ENCODE data around the gene SDK1.

Gene SDK1

DNA sequence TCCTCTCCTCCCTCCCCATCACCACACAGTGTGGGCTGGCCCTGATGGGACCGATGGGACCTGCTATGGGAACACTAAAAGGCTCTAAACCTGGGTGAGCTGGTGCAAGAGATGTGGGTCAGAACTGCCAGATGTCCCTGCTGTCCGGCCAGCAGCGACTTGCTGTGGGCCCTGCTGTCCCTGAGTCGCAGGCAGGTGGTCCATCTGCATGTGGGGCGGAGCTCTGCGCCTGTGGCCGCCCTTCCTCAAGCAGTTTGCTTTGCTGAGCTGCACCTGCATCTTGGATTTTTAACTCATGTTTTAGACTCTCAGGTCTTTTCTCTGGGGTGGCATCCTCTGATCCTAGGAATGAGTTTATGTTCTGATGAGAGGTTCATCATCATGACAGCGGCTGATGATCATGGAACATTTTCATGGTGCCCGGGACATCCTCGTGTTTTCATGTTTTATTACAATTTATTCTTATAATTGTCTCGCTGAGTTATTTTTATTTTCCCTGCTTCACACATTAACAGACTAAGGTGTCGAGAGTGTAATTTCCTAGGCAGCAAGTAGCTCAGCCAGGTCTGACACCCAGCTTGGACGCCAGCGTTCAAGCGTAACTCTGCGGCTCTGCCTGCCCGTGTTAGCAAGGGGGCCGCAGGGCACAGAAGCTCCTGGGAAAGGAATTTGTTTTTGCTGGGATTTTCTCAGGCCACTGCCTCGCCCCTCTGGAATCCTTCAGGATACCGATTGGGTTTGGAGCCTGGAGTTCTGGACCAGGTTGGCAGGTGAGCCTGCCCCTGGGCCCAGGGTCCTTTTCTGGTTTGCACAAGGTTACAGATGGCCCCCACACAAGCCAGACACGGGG lies 765.8 kb downstream of the SDK1 start:
- ATAC-seq = no peak

GRCh38 chr7:4067476-4067760 lies 766.4 kb downstream of the SDK1 start:
- no peak for ATAC-seq

GRCh38 chr7:4067874-4068273 lies 766.8 kb downstream of the SDK1 start:
- ATAC-seq = no peak

GRCh38 chr7:4068286-4068685 lies 767.2 kb downstream of the SDK1 start:
- no peak for ATAC-seq

GRCh38 chr7:4069268-4070095 lies 768.4 kb downstream of the SDK1 start:
- ATAC-seq = no peak

- ATAC-seq = no peak
These were observed 769.2 kb downstream of the SDK1 start for GRCh38 chr7:4070214-4070613.

DNA sequence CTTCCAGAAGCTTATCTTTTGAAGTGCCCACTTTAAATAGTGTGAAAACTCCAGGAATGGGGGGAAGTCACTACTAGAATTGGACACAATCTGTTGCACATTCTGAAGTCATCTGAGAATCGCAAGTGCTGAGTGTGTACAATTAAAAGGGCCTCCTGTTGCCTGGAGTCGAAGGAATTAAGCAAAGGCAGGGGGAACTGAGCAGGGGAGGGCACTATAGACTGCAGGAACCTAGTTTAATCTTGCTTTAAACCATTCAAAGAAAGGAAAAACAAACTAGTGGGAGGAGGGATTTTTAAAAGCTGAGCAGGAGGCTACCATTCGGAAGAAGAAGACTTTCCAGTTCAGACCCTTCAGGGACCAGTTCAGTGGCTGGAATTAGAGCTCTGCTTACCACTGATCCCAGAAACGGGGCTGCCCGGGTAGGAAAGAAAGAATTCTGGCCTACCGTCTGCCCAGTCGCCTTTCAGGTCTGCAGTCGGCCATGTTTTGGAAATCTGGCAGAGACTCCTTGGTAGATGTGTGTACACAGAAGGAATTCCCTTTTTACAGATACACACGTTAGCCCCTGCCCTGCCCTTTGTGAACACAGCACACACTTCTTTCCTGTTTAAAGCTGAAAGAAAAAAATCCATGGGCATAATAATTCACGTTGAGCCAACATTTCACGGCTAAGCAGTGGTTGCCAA lies 770.5 kb downstream of the SDK1 start:
- ATAC-seq = no peak

GRCh38 chr7:4072161-4072925 lies 771.3 kb downstream of the SDK1 start:
- no peak for ATAC-seq

GRCh38 chr7:4073052-4073451 lies 772.0 kb downstream of the SDK1 start:
- no peak for ATAC-seq

- no peak for ATAC-seq
These were observed 772.7 kb downstream of the SDK1 start for GRCh38 chr7:4073750-4074149.

- ATAC-seq = no peak
These were observed 773.4 kb downstream of the SDK1 start for GRCh38 chr7:4074407-4074806.

DNA sequence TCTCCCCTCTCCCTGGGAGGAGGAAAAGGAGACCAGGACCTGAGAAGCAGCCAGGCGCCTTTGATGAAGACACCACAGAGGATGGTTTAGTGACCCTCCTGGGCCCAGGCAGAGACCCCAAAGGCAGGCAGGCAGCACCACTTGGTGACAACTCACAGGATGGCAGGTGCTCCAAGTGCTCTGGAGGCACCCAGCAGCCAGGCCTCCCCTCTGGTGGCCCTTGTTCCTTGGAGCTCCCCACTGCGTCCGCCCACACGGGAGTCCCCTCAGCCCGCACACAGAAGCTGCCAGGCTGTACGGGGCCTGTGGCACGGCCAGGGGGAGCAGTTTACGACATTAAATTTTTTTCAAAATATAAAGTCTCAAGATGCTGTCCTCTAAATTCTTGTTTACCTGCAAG lies 773.9 kb downstream of the SDK1 start:
- ATAC-seq = no peak

- no peak for ATAC-seq
These were observed 775.7 kb downstream of the SDK1 start for GRCh38 chr7:4076701-4077294.

GRCh38 chr7:4077980-4078379 lies 776.9 kb downstream of the SDK1 start:
- no peak for ATAC-seq

- no peak for ATAC-seq
These were observed 777.5 kb downstream of the SDK1 start for GRCh38 chr7:4078580-4078979.

DNA sequence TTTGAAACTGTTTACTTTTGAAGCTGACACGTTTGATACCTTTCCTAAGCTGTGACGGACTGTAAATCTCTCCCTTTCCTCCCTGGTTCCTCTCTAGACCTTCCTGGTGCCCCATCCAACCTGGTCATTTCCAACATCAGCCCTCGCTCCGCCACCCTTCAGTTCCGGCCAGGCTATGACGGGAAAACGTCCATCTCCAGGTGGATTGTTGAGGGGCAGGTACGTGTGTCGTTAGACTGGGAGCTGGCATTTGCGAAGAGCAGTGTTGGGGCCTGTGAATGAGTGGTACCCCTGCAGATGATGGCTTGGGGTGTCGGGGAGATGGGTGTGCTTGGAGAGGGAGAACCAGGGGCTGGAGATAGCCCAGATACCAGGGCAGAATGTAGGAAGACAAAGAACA lies 778.3 kb downstream of the SDK1 start:
- ATAC-seq = no peak

- no peak for ATAC-seq
These were observed 778.9 kb downstream of the SDK1 start for GRCh38 chr7:4079956-4080355.

- ATAC-seq = no peak
These were observed 779.9 kb downstream of the SDK1 start for GRCh38 chr7:4080954-4081353.

- ATAC-seq = no peak
These were observed 782.5 kb downstream of the SDK1 start for GRCh38 chr7:4083513-4083912.

- no peak for ATAC-seq
These were observed 783.2 kb downstream of the SDK1 start for GRCh38 chr7:4084271-4084670.

DNA sequence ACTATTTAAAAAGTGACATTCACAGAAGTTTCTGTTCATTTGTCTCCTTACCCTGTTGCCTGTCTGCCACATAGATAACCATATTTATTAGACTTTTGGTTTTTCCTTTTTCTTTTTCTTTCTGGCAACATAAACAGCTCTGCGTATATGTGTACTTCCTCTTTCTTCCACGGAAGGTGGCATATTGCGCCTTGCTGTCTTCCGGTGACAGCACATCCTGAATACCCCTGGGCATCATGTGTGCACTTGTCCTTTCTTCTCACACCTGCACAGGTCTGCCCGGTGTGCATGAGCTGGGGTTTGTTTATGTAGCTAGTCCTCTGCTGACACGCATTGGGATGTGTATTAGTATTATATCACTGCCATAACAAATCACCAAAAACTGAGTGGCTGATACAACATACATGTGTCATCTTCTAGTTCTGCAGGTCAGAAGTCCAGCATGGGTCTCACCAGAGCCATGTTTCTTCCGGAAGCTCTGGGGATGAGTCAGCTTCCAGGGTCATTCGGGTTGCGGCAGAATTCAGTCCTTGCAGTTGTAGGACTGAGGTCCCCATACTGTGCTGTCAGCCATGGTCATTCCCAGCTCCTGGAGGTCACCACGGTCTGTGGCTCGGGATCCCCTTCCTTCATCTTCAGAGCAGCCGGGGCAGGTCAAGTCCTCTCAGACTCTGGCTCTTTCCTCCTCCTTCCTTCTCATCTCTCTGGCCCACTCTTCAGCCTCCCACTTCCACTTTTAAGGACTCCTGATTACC lies 785.1 kb downstream of the SDK1 start:
- no peak for ATAC-seq

DNA sequence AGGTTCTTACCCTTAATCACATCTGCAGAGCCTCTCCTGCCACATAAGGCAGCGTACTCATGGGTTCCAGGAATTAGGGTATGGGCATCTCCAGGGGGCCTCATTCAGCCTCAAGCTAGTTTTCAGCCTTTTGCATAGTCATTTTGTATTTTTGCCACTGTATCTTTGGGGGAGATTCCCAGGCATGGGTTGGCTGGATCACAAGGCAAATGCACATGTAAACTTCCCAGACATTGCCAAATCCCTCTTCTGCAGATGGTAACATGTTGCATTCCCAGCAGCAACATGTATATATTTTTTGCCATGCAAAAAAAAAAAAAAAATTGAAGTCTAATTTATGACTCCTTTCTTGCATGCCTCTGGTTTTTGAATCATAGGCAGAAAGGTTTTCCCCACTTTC lies 785.7 kb downstream of the SDK1 start:
- no peak for ATAC-seq
